Psoas muscle (tissue), 8 donors: Measurements from ENCODE around the gene AMBRA1. TPM values are rescaled to one million over a fixed set of nuclear protein-coding genes. Genes with fewer than 3 reads are reported as not detected.
A peak's percentile ranks its signal among the peaks of the same experiment; 100 is the strongest.

Experiments used
- ATAC-seq, 4 donors: fragments of 200-7000 bp; cut with Tn5 transposase; one replicate each; pipeline ENCODE4 v1.9.1; 2020; ENCODE audit warnings: moderate library complexity in 3 of 4, mild to moderate bottlenecking in 2 of 4
- DNase-seq, 2 donors: peaks; one replicate each; pipeline ENCODE4 v3.0.0-alpha.2; 2020
- H3K27ac ChIP-seq: fragments of 200-600 bp; one replicate; pipeline ENCODE4 v1.8.0; 2022
- H3K27me3 ChIP-seq, 3 donors: fragments of 200-600 bp in 1 of 3; one replicate each; pipeline versions ENCODE4 v1.6.1 to v1.8.0; 2013 to 2022; ENCODE audit warnings: low read length in 2 of 3, mild to moderate bottlenecking in 2 of 3, moderate library complexity in 1 of 3; ENCODE audit not compliant: insufficient read depth in 3 of 3
- H3K36me3 ChIP-seq, 2 donors: fragments of 200-600 bp in 1 of 2; one replicate each; pipeline versions ENCODE4 v1.6.1 to v1.8.0; 2013 to 2022; ENCODE audit warnings: low read depth in 1 of 2, mild to moderate bottlenecking in 1 of 2, moderate library complexity in 1 of 2; ENCODE audit not compliant: insufficient read depth in 1 of 2
- H3K4me1 ChIP-seq: fragments of 200-600 bp; one replicate; pipeline ENCODE4 v1.8.0; 2022
- H3K4me3 ChIP-seq: fragments of 200-600 bp; one replicate; pipeline ENCODE4 v1.8.0; 2022; ENCODE audit warnings: mild to moderate bottlenecking
- H3K9me3 ChIP-seq: fragments of 200-600 bp; one replicate; pipeline ENCODE4 v1.8.0; 2022
- CTCF ChIP-seq: fragments of 200-600 bp; IDR thresholded peaks from one replicate; pipeline ENCODE4 v1.8.0; 2022; ENCODE audit warnings: antibody characterized with exemption
- WGBS, 3 donors: extraction: QIAGEN DNeasy Blood & Tissue Kit; methylation state at CpG; one replicate each; pipeline versions ENCODE4 v1.1.6 to v1.1.7; 2013; 5-methylcytosine and 5-hydroxymethylcytosine counted together
- intact Hi-C, 2 donors: fragments of 100-400 bp; cut with DNase I; formaldehyde crosslinking; loops; one replicate each; pipeline versions ENCODE4 v1.11.0 to v1.14.2; 2022
- polyA plus RNA-seq, 3 donors: library from polyadenylated mRNA; stranded (reverse); fragments of 200-250 nt; gene quantifications; one replicate each; pipeline ENCODE4 v1.2.3, GENCODE V29; 2013
- total RNA-seq, 4 donors: library from RNA; stranded (reverse); fragmentation: NEBNext Ultra II Directional in 2 of 4; extraction: Animal tissue kit (Norgen Biotek cat#: 25700) in 2 of 4; gene quantifications; one replicate each; pipeline versions ENCODE4 v1.2.1 to v1.2.4, GENCODE V29; 2021 to 2023
- donor health status: healthy with polysubstance abuse.
- donor health status: DM: no; HTN: no; CAD: no; lungs with moderate emphysema.
- donor health status: Bipolar disorder and iron deficiency.
- donor health status: healthy.
- donor health status: DM: yes; HTN: yes; CAD: no.
- donor health status: DM: no; HTN: no; CAD: no.
- donor health status: DM: no; HTN: no; CAD: no.
- donor health status: DM: yes; HTN: yes; CAD: no.

AMBRA1 gene
- total and polyA plus RNA-seq, 7 donors = 5.1 to 23.5 (median 10.8) TPM

GRCh38 chr11:46367244-46367915 lies 226.4 kb downstream of the AMBRA1 start:
- Histone ChIP-seq H3K27me3 (no peaks in the 10 kb centered on the region), H3K36me3 (peaks cover 4 to 60% of the 10 kb centered on the region in 2 donors), H3K4me1 (peaks cover 44% of the 10 kb centered on the region), H3K9me3 (no peaks in the 10 kb centered on the region), H3K4me3 (no peak overlapping the region), H3K27ac (peak overlapping the region; percentile 58)
- intact Hi-C loops = loop anchor here in 1 of 2 donors (1.0 kb wide), 1 partner anchor 15 kb away; no protein-coding TSS in a partner anchor
- DNase-seq (peak; percentile 78 to 86), ATAC-seq (peak; percentile 35 to 52 (median 46))
- peak; percentile 91 for TF ChIP-seq CTCF
- WGBS, 3 donors = 15 to 21% (median 20%) methylated on average over 31 to 32 of the region's 32 CpGs

- 90 to 92% (median 90%) methylated on average over 29 to 31 of the region's 31 CpGs for WGBS, 3 donors
- ATAC-seq (no peak), DNase-seq (no peak)
- intact Hi-C loops = loop anchor here in 1 of 2 donors (1.0 kb wide), 1 partner anchor 14 kb away; no protein-coding TSS in a partner anchor
- Histone ChIP-seq H3K27me3 (no peaks in the 10 kb centered on the region), H3K36me3 (peaks cover 4 to 54% of the 10 kb centered on the region in 2 donors), H3K4me3 (no peak overlapping the region), H3K27ac (peak overlapping the region; percentile 58), H3K4me1 (peaks cover 45% of the 10 kb centered on the region), H3K9me3 (no peaks in the 10 kb centered on the region)
- no peak for TF ChIP-seq CTCF
Observed at GRCh38 chr11:46366661-46367161, 227.1 kb downstream of the AMBRA1 start.

GRCh38 chr11:46366260-46366659 lies 227.6 kb downstream of the AMBRA1 start:
- Histone ChIP-seq H3K4me1 (peaks cover 45% of the 10 kb centered on the region), H3K27ac (peak overlapping the region; percentile 58), H3K36me3 (peaks cover 4 to 49% of the 10 kb centered on the region in 2 donors), H3K9me3 (no peaks in the 10 kb centered on the region), H3K27me3 (no peaks in the 10 kb centered on the region), H3K4me3 (peak overlapping the region; percentile 16)
- intact Hi-C loops = no loop called here
- WGBS, 3 donors = 82 to 85% (median 85%) methylated on average over 14 to 22 of the region's 22 CpGs
- no peak for ATAC-seq
- no peak for TF ChIP-seq CTCF
- DNase-seq = no peak

GRCh38 chr11:46364791-46365190 lies 229.0 kb downstream of the AMBRA1 start:
- 67 to 77% (median 67%) methylated on average over 3 of the region's 3 CpGs for WGBS, 3 donors
- Histone ChIP-seq H3K27ac (peak overlapping the region; percentile 98), H3K27me3 (no peaks in the 10 kb centered on the region), H3K4me3 (peak overlapping the region; percentile 76), H3K4me1 (peaks cover 53% of the 10 kb centered on the region), H3K36me3 (peaks cover 2 to 35% of the 10 kb centered on the region in 2 donors), H3K9me3 (no peaks in the 10 kb centered on the region)
- no peak for TF ChIP-seq CTCF
- ATAC-seq (no peak), DNase-seq (no peak)
- intact Hi-C loops = no loop called here
